Skeletal muscle satellite cell (primary cell): ENCODE measurements around the gene GALK2.
"Not testable (repeated sequence)": the region's sequence is repeated elsewhere in the genome, so short reads cannot be mapped to it uniquely, and the experiment has no call there.

Experiments used
- H3K27me3 ChIP-seq: 2 replicates; pipeline ENCODE4 v1.7.0; 2013; ENCODE audit warnings: low read length; ENCODE audit not compliant: control insufficient read depth, insufficient read depth
- H3K36me3 ChIP-seq: 2 replicates; pipeline ENCODE4 v1.7.0; 2013; ENCODE audit warnings: mild to moderate bottlenecking, control low read depth, low read length; ENCODE audit not compliant: insufficient read depth
- H3K4me1 ChIP-seq: 2 replicates; pipeline ENCODE4 v1.7.0; 2013; ENCODE audit warnings: low read length; ENCODE audit not compliant: control insufficient read depth, insufficient read depth
- H3K4me2 ChIP-seq: 2 replicates; pipeline ENCODE4 v1.7.0; 2013; ENCODE audit warnings: mild to moderate bottlenecking, low read length
- H3K4me3 ChIP-seq: 2 replicates; pipeline ENCODE4 v1.7.0; 2013; ENCODE audit warnings: low read length
- H3K9ac ChIP-seq: 2 replicates; pipeline ENCODE4 v1.7.0; 2013; ENCODE audit warnings: mild to moderate bottlenecking, low read depth, low read length, moderate library complexity
- H3K9me3 ChIP-seq: replicated peaks from 2 replicates; pipeline ENCODE4 v1.7.0; 2013; ENCODE audit warnings: mild to moderate bottlenecking, control low read depth, low read length

The GALK2 gene

GRCh38 chr15:49229922-49230321 is 59.9 kb downstream of the GALK2 start:
- H3K27me3 ChIP-seq, result no peaks in the 10 kb centered on the region
- H3K4me3 ChIP-seq, result no peak overlapping the region
- H3K9ac ChIP-seq, result no peak overlapping the region
- peaks cover 3% of the 10 kb centered on the region for H3K36me3 ChIP-seq
- H3K9me3 ChIP-seq, result no peaks in the 10 kb centered on the region
- H3K4me2 ChIP-seq, result no peak overlapping the region
- no peaks in the 10 kb centered on the region for H3K4me1 ChIP-seq

DNA sequence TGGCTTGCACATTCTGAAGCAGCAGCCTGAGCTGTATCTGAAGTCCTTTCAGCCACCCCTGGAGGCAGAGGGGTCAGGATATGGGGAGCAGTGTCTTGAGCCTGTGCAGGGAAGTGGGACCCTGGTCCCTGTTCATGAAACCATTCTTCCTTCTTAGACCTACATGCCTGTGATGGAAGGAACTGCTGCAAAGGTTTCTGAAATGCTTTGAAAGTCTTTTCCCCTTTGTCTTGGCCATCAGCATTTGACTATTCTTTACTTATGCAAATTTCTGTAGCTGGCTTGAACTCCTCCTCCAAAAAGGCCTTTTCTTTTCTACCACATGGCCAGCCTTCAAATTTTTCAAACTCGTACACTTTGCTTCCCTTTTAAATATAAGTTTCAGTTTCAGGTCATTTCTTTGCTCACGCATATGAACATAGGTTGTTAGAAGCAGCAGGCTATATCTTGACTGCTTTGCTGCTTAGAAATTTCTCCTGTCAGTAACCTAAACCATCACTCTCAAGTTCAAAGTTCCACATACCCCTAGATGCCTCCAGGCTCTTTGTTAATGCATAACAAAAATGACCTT is 62.3 kb downstream of the GALK2 start:
- Histone ChIP-seq H3K9me3 (no peaks in the 10 kb centered on the region), H3K9ac (no peak overlapping the region), H3K4me2 (no peak overlapping the region), H3K4me1 (peaks cover 5% of the 10 kb centered on the region), H3K4me3 (no peak overlapping the region), H3K36me3 (peaks cover 3% of the 10 kb centered on the region), H3K27me3 (no peaks in the 10 kb centered on the region)

- peak overlapping the region; percentile 10 for H3K9ac ChIP-seq
- no peaks in the 10 kb centered on the region for H3K27me3 ChIP-seq
- no peaks in the 10 kb centered on the region for H3K9me3 ChIP-seq
- H3K4me3 ChIP-seq, result no peak overlapping the region
- peaks cover 11% of the 10 kb centered on the region for H3K36me3 ChIP-seq
- no peak overlapping the region for H3K4me2 ChIP-seq
- H3K4me1 ChIP-seq, result peaks cover 5% of the 10 kb centered on the region
Observed at GRCh38 chr15:49235446-49236124, 65.5 kb downstream of the GALK2 start.

DNA sequence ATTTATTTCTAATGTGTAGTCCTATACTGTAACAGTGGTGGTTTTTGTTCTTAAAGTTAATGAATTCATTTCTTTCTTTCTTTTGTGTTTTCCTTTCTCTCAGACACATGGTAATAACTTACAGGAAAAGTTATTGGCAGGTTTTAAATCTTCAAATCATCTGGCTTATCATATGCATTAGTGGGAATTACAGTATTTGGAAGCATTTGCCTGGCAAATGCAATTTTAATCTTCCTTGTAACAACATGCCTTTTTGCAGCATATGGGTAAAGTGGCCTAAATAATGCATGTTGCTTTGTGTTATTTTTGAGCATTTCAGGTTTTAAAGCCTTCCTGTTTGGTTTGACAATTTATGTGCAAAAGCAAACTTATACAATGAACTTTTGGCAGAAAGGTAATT is 66.8 kb downstream of the GALK2 start:
- Histone ChIP-seq H3K9me3 (no peaks in the 10 kb centered on the region), H3K36me3 (peaks cover 11% of the 10 kb centered on the region), H3K4me3 (no peak overlapping the region), H3K4me2 (no peak overlapping the region), H3K27me3 (no peaks in the 10 kb centered on the region), H3K4me1 (peaks cover 5% of the 10 kb centered on the region), H3K9ac (no peak overlapping the region)

DNA sequence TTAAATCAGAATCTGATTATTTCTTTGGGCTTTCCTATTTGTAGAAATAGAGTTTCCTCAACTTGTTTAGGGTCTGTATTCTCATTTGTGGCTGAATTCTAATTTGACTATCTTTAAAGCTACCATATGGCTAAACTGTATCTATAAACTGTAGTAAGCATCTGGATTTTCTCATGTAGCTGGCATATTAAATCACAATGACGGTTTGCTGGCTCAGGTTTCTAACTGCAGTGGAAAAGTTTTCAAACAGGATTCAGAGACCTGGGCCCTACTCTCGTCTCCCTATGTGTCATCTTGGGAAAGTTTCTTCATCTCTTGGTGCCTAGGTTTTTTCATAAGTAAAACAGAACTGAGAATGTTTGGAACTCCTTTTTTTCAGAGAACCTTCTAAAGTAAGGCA is 68.3 kb downstream of the GALK2 start:
- H3K9me3 ChIP-seq, result no peaks in the 10 kb centered on the region
- no peak overlapping the region for H3K4me2 ChIP-seq
- H3K36me3 ChIP-seq, result peaks cover 11% of the 10 kb centered on the region
- no peak overlapping the region for H3K9ac ChIP-seq
- H3K4me3 ChIP-seq, result no peak overlapping the region
- H3K27me3 ChIP-seq, result no peaks in the 10 kb centered on the region
- peaks cover 18% of the 10 kb centered on the region for H3K4me1 ChIP-seq

DNA sequence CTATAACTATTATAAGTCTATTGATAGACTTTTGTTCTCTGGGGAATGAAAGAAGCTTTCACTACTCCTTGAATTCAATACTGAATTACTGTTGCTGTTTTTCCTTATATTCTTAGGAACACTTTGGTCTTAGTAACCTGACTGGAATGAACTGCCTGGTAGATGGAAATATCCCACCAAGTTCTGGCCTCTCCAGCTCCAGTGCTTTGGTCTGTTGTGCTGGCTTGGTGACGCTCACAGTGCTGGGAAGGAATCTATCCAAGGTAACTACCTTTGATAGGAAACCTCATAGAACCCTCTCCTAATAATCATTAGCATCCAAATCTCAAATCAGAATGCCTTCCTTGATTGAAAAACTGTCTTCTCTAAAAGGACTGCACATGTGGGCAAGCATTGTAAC is 69.1 kb downstream of the GALK2 start:
- H3K27me3 ChIP-seq, result no peaks in the 10 kb centered on the region
- H3K4me1 ChIP-seq, result peaks cover 18% of the 10 kb centered on the region
- no peaks in the 10 kb centered on the region for H3K9me3 ChIP-seq
- H3K4me2 ChIP-seq, result no peak overlapping the region
- H3K36me3 ChIP-seq, result peaks cover 11% of the 10 kb centered on the region
- H3K9ac ChIP-seq, result no peak overlapping the region
- no peak overlapping the region for H3K4me3 ChIP-seq

DNA sequence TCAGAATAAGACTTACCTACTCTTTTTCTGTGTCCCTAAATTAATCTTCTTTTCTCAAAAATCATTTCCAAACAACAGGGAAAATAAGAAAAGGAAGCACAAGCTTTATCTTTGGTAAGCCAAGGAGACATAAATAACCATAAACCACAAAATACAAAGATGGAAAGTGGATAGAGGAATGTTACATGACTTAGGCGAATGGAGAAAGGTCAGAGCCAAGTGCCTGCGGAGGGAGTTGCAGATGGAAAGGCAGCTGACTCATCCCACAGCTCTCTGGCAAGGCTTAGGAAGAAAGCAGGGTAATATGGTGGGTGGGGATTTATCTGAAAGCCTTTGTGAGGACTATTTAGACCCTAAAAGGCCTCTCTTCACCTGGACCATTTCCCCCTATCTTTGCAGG is 72.8 kb downstream of the GALK2 start:
- Histone ChIP-seq H3K4me1 (peaks cover 13% of the 10 kb centered on the region), H3K36me3 (peaks cover 11% of the 10 kb centered on the region), H3K27me3 (no peaks in the 10 kb centered on the region), H3K9ac (no peak overlapping the region), H3K9me3 (no peaks in the 10 kb centered on the region), H3K4me3 (no peak overlapping the region), H3K4me2 (no peak overlapping the region)

DNA sequence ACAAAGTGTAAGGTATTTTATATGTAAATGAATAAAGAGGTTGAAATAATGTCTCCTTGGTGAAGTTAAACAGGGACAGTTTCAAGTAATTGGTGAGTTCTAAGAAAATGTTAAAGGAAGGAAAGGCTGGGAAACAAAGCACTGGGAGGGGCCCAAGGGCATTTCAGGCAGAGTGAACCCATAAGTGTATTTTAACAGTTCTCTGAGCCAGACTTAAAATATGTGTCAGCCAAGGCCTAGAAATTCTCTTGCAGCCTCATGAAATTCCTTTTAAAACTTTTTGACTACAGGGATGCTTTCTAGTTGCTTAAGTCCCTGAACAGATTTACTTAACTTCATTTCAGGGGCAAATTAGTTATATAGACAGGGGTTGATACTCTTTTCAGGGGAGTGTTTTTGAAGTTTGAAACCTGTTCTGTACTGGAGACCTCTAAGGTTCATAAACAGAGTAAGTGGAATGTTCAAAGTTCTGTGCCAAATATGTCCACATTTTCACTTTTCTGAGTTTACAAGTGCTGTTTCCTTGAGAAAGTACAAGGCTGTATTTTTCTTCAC is 77.6 kb downstream of the GALK2 start:
- H3K9me3 ChIP-seq, result no peaks in the 10 kb centered on the region
- no peak overlapping the region for H3K9ac ChIP-seq

GRCh38 chr15:49248291-49248690 is 78.2 kb downstream of the GALK2 start:
- H3K4me2 ChIP-seq, result no peak overlapping the region
- no peaks in the 10 kb centered on the region for H3K27me3 ChIP-seq
- H3K36me3 ChIP-seq, result no peaks in the 10 kb centered on the region
- H3K4me1 ChIP-seq, result peaks cover under 1% of the 10 kb centered on the region
- H3K9ac ChIP-seq, result no peak overlapping the region
- no peak overlapping the region for H3K4me3 ChIP-seq
- H3K9me3 ChIP-seq, result no peaks in the 10 kb centered on the region

More for the DNA sequence above, 77.6 kb downstream of the GALK2 start:
- Histone ChIP-seq H3K4me1 (peaks cover 7% of the 10 kb centered on the region), H3K27me3 (no peaks in the 10 kb centered on the region), H3K4me2 (no peak overlapping the region), H3K4me3 (no peak overlapping the region), H3K36me3 (no peaks in the 10 kb centered on the region)

DNA sequence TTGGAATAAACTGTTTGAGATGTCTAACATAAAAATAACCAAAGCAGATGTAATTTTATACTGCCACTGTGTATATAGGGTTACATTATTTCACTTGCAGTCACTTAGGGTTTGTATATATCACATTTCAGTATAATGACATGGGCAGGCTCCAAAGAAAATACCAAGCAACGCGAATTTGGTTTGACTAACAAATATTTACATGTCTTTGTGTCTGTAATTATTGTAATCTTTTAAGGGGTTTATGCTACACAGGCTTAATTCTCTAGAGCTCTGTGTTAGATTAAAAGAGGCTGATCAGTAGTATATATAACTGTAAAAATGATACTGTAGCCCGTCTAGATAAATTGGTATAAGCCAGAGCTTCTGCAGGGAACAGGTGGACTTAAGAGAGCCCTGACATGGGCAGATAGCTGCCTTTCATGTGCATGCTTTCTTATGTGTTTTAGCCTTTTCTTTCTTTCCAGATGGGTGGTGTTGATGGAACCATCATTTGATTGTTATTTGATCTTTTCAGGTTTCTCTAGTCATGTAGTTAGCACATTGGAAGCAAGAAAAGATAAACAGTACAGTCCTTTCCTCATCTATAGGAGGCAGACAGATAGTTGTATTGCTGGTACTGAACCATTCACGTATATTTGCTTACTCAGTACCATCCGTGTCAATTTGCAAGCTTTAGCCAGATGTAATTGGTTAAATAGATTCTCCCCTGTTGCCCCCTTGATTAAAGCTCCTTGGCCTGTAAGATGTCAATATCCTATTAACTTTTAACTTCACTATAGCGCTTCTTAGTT is 86.1 kb downstream of the GALK2 start:
- H3K9ac ChIP-seq, result no peak overlapping the region
- H3K4me2 ChIP-seq, result peak overlapping the region; percentile 1
- H3K9me3 ChIP-seq, result no peaks in the 10 kb centered on the region
- no peaks in the 10 kb centered on the region for H3K36me3 ChIP-seq
- no peaks in the 10 kb centered on the region for H3K4me1 ChIP-seq
- no peaks in the 10 kb centered on the region for H3K27me3 ChIP-seq
- H3K4me3 ChIP-seq, result no peak overlapping the region

DNA sequence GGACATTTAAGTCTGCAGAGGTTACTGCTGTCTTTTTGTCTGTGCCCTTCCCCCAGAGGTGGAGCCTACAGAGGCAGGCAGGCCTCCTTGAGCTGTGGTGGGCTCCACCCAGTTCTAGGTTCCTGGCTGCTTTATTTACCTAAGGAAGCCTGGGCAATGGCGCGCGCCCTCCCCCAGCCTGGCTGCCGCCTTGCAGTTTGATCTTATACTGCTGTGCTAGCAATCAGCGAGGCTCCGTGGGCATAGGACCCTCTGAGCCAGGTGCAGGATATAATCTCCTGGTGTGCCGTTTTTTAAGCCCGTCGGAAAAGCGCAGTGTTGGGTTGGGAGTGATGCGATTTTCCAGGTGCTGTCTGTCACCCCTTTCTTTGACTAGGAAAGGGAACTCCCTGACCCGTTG is 95.1 kb downstream of the GALK2 start:
- not testable (repeated sequence) for H3K4me2 ChIP-seq, H3K4me3 ChIP-seq, H3K9ac ChIP-seq, H3K4me1 ChIP-seq, H3K9me3 ChIP-seq, H3K27me3 ChIP-seq, H3K36me3 ChIP-seq
